Ascending aorta (tissue), 2 donors: ENCODE data around the gene ZNF823. TPM values are rescaled to one million over a fixed set of nuclear protein-coding genes. Genes with fewer than 3 reads are reported as not detected.

ENCODE experiments used
- DNase-seq, 2 donors: peaks; one replicate each; pipeline ENCODE4 v3.0.0-alpha.2; 2019; ENCODE audit warnings: low spot score in 2 of 2
- H3K27ac ChIP-seq, 2 donors: fragments of 200-600 bp; sonication (generic); one replicate each; pipeline ENCODE4 v1.5.1; 2016 to 2017; ENCODE audit warnings: mild to moderate bottlenecking in 1 of 2
- H3K27me3 ChIP-seq: fragments of 200-600 bp; sonication (generic); one replicate; pipeline ENCODE4 v1.5.1; 2017
- H3K36me3 ChIP-seq, 2 donors: fragments of 200-600 bp; sonication (generic); one replicate each; pipeline ENCODE4 v1.5.1; 2016
- H3K4me1 ChIP-seq, 2 donors: fragments of 200-600 bp; sonication (generic); one replicate each; pipeline ENCODE4 v1.5.1; 2016 to 2017; ENCODE audit warnings: mild to moderate bottlenecking in 1 of 2
- H3K4me3 ChIP-seq, 2 donors: fragments of 200-600 bp; sonication (generic); one replicate each; pipeline ENCODE4 v1.5.1; 2016 to 2017; ENCODE audit warnings: mild to moderate bottlenecking in 1 of 2
- H3K9me3 ChIP-seq, 2 donors: fragments of 200-600 bp; sonication (generic); one replicate each; pipeline ENCODE4 v1.5.1; 2016
- intact Hi-C: fragments of 100-400 bp; cut with DNase I; formaldehyde crosslinking; loops from one replicate; pipeline ENCODE4 v1.15.1; 2023
- total RNA-seq: library from RNA; depleted of rRNA; stranded (reverse); fragments of >200 nt; gene quantifications from one replicate; pipeline ENCODE4 v1.1.0, GENCODE V29; 2016
- TF ChIP-seq, protein P1 (sequence below), 3 experiments: fragments of 200-600 bp in 2 of 3; fragments of 450-650 bp in 1 of 3; sonication (generic) in 2 of 3; IDR thresholded peaks; one replicate each; pipeline ENCODE4 v1.5.1; 2016 to 2019; ENCODE audit warnings: antibody characterized with exemption in 3 of 3, mild to moderate bottlenecking in 1 of 3, moderate library complexity in 1 of 3

Gene ZNF823
- total RNA-seq, 1 donor from 2014 or later: 5.2 TPM

DNA sequence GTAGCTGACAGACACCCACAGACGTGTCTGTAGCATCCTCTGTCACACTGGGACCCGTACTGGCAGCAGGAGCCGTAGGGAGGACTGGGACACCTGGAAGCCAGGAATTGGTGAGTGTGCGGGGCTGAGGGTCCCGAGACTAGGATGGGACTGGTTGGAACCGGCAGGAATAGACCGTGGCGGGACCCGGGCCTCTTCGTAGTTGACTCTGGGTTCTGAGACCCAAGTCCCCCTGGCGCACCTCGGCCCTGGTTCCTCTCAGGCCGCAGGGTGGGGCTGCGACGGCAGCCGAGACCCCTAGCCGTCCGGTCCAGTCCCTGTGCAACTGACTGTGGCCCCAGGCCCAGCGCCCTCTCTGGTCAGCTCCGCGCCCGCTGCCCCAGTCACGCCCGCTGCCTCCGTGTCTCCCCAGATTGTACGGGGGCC, 64.7 kb downstream of the ZNF823 start:
- H3K9me3 ChIP-seq: peaks cover 0 to 8% of the 10 kb centered on the region in 2 donors
- no peaks in the 10 kb centered on the region for H3K27me3 ChIP-seq
- H3K4me3 ChIP-seq: peak overlapping the region; percentile 37 to 58
- no peak overlapping the region for H3K27ac ChIP-seq
- no peak for DNase-seq
- no peaks in the 10 kb centered on the region for H3K4me1 ChIP-seq
- H3K36me3 ChIP-seq: no peaks in the 10 kb centered on the region
- TF ChIP-seq, protein P1, sequence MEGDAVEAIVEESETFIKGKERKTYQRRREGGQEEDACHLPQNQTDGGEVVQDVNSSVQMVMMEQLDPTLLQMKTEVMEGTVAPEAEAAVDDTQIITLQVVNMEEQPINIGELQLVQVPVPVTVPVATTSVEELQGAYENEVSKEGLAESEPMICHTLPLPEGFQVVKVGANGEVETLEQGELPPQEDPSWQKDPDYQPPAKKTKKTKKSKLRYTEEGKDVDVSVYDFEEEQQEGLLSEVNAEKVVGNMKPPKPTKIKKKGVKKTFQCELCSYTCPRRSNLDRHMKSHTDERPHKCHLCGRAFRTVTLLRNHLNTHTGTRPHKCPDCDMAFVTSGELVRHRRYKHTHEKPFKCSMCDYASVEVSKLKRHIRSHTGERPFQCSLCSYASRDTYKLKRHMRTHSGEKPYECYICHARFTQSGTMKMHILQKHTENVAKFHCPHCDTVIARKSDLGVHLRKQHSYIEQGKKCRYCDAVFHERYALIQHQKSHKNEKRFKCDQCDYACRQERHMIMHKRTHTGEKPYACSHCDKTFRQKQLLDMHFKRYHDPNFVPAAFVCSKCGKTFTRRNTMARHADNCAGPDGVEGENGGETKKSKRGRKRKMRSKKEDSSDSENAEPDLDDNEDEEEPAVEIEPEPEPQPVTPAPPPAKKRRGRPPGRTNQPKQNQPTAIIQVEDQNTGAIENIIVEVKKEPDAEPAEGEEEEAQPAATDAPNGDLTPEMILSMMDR (IDR thresholded peaks at IDR 0.05): no peak
- intact Hi-C loops: no loop called here

DNA sequence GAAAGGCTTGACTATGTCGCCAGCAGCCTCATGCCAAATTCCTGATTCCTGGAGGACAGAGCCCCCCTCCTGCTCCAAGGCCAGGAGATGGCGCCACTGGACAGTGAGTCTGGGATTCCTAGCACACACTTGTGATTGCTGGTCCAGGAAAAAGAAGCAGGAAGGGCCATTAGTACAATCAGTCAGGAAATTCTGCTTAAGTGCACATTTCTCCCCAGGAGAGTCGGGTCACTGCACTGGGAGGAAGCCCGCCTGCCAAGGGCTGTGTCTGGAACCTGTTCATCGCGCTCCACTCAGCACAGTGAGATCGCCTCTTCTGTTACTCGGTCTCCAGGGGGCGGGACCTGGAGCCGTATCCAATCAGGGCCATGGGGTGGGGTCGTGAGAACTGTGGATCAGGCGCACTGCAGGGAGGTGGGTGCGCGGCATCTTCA, 65.1 kb downstream of the ZNF823 start:
- peak overlapping the region; percentile 37 to 58 for H3K4me3 ChIP-seq
- DNase-seq: peak in 1 of 2 donors; percentile 70
- no peaks in the 10 kb centered on the region for H3K36me3 ChIP-seq
- intact Hi-C loops: no loop called here
- H3K27me3 ChIP-seq: no peaks in the 10 kb centered on the region
- H3K27ac ChIP-seq: no peak overlapping the region
- H3K9me3 ChIP-seq: peaks cover 0 to 8% of the 10 kb centered on the region in 2 donors
- TF ChIP-seq, protein P1 (IDR thresholded peaks at IDR 0.05): peak; percentile 35 to 73 (median 53)
- H3K4me1 ChIP-seq: no peaks in the 10 kb centered on the region

Other genes starting within 250 kb of the ZNF823 start
- 7.6 TPM for gene ZNF653, start 233.1 kb downstream of the ZNF823 start, total RNA-seq
- 27.5 TPM for gene ECSIT, start 209.8 kb downstream of the ZNF823 start, total RNA-seq
- 477 TPM for gene CNN1, start 200.1 kb downstream of the ZNF823 start, total RNA-seq
- 28.9 TPM for gene ELOF1, start 179.7 kb downstream of the ZNF823 start, total RNA-seq
- gene ACP5, start 161.3 kb downstream of the ZNF823 start, total RNA-seq: not detected
- 7.6 TPM for gene ZNF627, start 141.5 kb downstream of the ZNF823 start, total RNA-seq
- 0.85 TPM for gene ZNF441, start 28.1 kb upstream of the ZNF823 start, total RNA-seq
- not detected for gene ZNF491, start 59.6 kb upstream of the ZNF823 start, total RNA-seq
- 1.1 TPM for gene ZNF440, start 75.3 kb upstream of the ZNF823 start, total RNA-seq
- gene ZNF439, start 109.8 kb upstream of the ZNF823 start, total RNA-seq: 2.3 TPM
- gene ZNF69, start 148.8 kb upstream of the ZNF823 start, total RNA-seq: 0.85 TPM
- 4.4 TPM for gene ZNF700, start 186.2 kb upstream of the ZNF823 start, total RNA-seq
- 2.8 TPM for gene ZNF763, start 226.1 kb upstream of the ZNF823 start, total RNA-seq